CD4-positive, alpha-beta T cell treated with Interferon gamma for 1 hour (primary cell): Measurements from ENCODE around the gene ZCCHC14.

Experiments
- DNase-seq: peaks from one replicate; pipeline ENCODE4 v3.0.0-alpha.2; 2020

The ZCCHC14 gene

DNA sequence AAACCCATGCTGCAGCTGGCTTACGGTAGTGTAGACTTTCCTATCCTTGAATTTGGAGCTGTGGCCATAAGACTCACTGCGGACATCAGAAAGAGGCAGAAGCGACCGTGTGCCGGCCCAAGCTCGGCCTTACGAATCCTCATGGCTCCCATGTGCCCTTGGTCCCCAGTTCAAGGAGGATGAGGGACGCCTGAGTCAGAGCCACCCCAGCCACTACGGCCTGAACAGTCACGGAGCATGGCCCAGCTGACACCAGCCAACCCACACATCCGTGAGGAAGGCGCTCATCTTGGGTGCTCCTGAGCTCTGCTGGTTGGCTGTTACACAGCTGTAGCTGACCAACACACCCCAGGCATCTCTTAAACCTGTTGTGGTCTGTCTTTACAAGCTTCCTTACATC lies 44.0 kb downstream of the ZCCHC14 start:
- no peak for DNase-seq

DNA sequence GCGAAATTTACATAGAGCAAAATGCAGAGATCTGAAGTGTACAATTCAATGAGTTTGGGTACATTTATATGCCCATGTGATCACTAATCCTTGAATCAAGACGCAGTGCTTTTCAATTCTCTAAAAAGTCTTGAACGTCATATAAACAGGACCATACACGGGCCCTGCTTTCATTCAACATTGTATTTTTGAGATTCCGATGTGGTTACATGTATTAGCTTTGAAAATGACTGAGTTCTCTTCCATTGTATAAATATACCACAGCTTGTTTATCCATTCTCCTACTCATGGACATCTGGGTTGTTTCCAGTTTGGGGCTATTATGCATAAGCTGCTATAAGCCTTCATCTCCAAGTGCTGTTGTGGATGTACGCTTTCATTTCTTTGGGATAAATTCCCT lies 45.5 kb downstream of the ZCCHC14 start:
- no peak for DNase-seq

DNA sequence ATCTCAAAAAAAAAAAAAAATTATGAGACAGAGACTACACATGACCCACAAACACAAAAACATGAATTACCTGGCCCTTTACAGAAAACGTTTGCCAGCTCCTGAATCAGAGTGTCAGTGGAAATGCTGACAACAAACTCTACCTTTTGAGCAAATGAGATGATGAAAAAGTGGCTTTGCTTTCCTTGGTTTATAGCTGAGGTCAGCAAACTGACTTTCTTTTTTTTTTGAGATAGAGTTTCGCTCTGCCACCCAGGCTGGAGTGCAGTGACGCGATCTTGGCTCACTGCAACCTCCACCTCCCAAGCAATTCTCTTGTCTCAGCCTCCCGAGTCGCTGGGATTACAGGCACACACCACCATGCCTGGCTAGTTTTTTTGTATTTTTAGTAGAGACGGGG lies 46.3 kb downstream of the ZCCHC14 start:
- no peak for DNase-seq

DNA sequence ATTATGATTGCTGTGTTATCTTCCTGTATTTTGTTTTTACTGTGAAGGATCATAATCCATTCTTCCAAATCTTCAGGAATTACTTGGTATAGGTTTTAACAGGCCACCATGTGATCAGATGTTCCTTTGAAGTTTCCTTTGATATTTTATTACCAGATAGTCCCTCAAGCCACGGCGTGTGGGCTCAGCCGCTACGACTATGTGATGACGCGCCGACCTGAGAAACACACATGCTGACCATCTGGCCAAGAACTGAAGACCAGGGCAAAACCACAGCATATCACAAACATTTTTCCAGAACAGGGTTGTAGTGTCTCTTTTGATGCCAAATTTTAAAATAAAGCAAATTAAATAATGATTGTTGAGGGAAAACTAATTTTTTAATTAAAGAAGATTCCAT lies 47.3 kb downstream of the ZCCHC14 start:
- DNase-seq: no peak

DNA sequence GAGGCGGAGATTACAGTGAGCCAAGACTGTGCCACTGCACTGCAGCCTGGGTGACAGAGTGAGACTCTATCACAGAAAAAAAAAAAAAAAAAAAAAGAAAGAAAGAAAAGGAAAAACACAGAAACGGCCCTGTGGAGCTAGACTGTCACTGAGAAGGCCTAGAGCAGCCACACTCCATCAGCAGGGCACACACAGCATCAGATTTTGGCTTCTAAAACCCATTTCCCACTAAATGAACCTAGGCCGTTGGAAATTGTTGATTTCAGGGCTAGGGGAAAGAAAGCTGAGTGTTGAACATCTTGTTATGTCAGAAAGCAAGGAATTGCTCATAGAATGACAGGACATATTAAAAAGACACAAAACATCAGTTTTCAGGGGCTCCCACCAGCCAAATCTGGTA lies 48.9 kb downstream of the ZCCHC14 start:
- DNase-seq: no peak

DNA sequence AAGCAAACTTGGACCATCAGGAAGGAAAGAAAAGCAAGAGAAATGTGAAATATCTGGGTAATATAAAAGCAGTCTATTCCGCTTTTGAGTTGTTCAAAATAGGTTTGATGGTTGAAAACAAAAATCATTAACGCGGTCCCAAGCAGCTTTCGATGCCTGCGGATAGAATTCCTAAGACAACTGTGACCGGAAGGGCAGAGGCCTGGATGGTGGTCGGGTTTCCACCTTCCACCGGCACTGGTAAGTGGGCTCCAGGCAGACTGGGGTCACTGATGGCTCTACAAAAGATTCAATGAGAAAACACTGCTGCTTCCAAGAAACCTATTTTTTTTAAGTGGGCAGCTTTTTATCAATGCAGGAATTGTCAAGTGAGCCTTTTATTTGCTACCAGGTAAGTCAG lies 49.8 kb downstream of the ZCCHC14 start:
- no peak for DNase-seq

DNA sequence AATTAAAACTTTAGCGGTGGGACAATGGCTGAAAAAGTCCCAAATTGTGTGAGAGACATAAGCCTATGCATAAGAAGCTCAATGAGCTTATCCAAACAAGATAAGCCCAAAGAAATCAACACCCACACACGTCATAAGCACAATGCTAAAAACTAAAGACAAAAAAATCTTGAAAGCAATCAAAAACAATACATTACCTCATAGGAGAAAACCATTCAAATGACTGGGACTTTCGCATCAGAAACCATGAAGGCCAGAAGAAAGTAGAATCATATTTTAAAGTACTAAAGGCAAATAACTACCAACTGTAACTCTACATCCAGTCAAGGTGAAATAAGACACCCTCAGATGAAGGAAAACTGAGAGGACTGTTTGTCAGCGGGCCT lies 50.2 kb downstream of the ZCCHC14 start:
- DNase-seq: no peak

DNA sequence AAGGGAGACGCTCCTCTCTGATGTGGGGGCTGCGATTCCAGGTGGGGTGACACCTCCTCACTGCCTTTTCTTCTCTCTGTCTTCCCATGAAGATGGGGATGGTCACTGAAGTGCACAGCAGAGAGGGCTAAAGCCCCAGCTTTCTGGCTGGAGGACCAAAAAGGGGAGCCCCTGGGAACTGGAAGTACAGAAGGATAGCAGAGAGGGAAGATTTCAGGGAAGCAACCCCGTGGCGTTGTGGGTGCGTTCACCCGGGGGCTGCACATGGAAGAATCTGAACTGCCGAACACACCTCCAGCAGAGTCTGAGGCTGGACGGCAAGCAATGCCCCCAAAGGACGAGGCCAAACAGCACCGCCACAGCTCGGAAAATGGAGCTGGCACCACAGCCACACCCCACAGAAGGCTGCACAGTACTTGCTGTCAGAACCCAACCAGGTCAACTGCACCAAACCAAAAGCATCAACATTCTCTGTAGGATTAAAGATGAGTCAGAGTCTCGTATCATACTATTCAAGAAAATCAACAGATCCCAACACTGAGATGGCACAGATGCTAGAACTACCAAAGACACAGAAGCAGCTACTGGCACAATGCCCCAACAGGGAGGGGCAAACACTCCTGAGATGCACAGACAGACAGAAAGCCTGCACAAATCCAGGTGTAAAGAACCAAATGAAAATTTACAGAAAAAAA lies 50.8 kb downstream of the ZCCHC14 start:
- no peak for DNase-seq

DNA sequence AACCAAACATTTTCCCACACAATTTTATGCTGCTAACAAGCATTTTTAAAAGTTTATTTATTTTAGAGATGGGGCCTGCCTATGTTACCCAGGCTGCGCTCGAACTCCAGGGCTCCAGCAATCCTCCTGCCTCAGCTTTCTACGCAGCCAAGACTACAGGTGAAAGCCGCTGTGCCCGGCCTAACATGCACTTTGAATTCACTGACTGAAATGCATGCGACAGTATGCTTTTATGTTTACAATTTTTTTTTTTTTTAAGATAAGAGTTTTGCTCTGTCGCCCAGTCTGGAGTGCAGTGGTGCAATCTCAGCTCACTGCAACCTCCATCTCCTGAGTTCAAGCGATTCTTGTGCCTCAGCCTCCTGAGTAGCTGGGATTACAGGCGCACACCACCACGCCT lies 52.9 kb downstream of the ZCCHC14 start:
- no peak for DNase-seq

DNA sequence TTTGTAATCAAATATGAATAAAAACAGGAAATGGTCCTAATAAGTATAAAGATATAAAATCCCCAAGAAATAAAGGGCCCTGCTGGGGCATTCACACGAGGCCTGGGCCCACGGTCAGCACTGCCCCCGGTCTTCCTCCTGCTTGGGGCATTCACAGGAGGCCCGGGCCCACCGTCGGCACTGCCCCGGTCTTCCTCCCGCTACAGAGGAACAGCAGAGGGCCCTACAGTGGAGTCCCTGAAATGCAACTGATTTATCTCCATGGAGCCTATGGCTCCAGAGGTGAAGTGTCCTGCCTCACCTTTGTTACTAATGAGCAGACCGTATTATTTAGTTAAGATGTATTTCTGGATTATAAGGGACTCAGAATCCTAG lies 54.2 kb downstream of the ZCCHC14 start:
- DNase-seq: no peak

DNA sequence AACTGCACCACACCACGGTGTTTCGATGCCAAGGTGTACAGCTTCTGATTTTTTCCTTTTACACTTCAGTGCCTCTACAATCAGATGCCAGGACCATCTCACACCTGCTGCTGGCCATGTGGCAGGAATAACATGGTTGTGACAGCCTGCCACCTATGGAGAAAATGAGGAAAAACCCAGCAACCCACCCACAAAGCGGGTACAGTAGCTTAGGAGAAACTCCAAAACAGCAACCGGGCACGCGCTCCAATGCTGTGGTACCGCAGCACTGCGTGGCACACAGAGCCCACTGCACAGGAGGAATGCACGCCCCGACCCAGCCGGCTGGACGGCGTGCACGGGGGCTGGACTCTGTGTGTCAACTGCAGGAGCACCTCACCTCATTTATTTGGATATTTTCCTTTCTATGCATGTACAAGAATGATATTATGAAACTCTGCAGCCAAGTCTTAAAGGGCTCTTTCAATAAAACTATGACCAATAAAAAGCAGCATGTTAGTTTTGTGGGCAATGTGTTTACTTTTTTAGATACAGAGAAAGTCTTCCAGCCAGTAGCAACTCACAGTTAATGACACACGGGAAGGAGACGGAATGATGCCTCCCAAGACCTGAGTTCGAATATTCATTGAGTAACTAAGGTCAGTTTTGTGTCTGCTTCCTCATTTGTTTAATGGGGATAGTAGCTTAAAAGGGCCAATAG lies 54.8 kb downstream of the ZCCHC14 start:
- DNase-seq: no peak

DNA sequence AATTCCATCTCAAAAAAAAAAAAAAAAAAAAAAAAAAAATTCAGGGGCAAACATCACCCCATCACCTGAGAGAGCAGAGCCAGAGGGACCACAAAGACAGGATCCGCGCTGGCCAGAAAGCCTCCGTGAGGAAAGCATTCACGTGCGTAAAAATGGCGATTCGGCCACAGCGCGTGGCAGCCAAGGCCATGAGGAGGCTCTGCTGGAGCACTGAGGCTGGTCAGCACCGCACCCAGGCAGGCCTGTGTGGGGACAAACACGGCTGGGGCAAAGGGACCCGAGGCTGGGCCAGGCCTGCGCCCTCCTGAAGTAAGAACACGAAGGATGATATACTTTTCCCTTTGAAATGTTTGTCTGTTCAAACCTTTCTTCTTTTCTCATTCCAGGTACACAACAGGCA lies 55.5 kb downstream of the ZCCHC14 start:
- DNase-seq: no peak

DNA sequence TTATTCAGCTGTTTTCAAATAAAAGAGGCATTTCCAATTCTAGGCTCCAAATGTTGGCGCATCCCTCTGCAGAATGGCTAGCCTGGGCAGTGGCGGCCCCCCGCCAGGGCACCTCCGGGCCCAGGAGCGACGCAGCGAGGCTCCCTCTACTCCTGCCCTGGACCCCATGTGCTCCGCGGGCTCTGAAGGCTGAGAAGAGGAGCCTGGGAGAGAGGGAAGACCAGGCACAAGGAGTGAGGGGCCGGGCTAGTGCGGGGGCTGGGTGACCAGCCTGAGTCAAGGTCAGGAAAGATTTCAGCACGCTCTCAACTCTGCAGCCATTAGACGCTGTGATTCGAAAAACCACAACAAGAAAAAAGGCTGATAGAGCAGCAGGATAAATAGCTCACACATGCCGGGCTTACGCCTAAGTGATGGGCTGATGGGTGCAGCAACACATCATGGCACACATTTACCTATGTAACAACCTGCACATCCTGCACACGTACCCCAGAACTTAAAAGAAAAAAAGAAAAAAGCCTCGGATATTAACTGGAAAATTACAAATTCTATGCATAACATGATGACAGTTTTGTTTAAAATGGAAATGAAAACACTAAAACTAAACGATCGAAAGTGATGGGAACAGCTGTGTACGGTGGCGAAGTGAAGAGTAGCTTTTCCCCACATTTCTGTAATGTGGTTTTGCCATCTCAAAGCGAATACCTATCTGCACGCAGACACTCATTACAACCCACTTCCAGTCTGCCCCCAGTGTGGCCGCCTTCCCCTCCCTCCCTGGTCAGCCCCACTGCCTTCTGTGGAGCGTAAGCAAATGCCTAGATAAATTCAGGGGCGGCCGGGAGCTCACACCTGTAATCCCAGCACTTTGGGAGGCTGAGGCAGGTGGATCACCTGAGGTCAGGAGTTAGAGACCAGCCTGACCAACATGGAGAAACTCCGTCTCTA lies 56.3 kb downstream of the ZCCHC14 start:
- DNase-seq: no peak

DNA sequence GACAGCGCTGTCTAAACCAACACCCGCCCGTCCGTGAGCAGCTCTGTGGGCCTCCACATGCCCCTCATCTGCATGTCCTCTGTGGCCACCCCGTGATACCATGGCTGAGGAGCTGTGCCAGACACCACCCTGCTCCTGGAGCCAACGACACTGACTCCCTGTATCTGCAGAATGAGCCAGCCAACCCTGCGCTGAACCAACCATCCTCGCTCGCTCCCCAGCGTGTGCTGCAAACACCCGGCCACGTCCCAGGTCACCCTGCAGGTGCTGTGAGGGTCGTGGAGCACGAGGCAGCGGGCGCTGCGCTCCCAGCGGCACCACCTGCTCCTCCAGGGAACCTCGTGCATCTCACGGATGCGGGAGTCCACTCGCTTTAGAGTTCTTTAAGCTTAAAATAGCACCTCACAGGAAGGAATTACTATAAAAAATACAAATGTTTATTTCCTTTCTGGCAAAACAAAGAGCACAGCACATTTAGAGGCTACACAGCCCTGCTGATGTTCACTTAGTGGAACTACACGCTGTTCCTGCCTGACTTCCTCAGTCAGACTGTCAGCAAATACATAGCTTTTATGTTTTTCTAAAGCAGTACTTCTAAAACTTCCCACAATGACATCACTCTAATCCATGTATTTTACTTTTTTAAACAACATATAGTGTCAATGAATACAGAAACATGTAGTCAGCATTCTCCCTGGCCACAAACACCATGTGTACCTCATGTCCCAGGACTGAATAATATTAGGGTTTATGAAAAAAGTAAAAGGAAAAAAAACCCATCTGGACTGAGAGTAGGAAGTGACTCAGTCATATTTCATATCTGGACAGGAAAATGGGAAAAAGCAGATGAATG lies 57.2 kb downstream of the ZCCHC14 start:
- no peak for DNase-seq

DNA sequence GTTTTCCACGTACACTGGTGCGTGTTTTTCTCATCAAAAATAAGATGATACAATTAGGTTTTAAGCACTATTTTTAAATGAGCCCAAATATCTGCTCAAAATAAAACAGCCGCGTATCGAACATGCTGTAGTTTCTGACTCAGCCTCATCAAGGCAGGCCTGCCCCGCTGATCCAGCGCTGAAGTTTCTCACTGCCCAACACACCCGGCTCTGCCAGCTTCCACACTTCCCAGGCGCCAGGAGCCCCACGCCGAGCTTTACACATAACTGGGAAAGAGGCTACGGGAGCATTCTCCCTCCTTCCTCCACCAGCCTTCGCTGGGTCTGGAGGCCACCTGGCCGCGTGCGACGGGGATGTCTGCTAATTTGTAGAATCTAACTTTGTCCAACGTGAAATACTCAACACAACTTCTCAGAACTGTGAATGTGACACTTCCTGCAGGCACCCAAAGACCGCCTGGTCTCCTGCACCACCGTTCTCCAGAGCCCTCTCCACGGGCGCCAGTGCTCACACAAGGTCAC lies 58.6 kb downstream of the ZCCHC14 start:
- no peak for DNase-seq

DNA sequence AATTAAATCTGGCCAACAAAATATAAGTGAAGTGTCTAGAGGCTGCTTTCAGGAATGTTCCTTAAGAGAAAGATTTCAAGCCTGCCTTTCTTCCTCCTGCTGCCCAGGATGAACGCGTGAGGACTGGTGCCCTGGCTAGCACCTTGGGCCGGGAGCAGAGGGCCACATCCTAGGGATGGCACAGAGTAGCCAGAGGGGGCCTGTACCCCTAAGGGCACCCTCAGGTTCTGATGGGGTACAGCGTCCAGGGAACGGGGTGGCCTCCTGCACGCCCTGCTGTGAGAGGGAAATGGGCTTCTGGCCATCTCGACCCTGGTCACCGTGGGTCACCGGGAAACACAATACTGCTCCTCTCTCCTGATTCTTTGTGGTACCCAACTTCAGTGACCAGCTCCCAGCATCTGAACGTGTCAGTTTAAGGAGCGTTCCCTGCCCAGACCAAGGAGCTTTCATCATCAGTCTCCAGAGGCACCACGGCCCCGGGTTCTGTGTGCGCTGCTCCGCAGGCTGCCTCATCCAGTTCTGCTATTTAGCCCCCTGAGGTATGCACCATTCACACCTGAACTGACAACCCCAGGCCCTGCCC lies 60.4 kb downstream of the ZCCHC14 start:
- DNase-seq: no peak

DNA sequence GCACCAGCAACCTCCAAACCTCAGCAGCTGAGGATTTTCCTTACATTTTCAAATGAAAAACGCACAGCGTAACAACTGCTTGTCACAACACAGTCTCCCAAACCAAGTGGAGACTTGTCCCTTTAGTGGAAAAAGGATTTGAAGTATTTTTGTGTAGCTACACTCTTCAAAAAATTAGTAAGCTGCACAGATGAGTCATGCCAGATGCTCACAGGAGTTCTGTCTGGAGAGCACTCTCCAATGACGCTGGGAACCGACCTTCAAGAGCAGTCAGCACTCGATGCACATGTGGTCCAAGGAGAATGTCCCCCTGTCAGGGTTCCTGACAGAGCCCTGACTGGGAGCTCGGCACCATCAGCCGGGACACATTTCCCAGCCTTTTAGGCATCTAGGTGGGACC lies 60.9 kb downstream of the ZCCHC14 start:
- no peak for DNase-seq

DNA sequence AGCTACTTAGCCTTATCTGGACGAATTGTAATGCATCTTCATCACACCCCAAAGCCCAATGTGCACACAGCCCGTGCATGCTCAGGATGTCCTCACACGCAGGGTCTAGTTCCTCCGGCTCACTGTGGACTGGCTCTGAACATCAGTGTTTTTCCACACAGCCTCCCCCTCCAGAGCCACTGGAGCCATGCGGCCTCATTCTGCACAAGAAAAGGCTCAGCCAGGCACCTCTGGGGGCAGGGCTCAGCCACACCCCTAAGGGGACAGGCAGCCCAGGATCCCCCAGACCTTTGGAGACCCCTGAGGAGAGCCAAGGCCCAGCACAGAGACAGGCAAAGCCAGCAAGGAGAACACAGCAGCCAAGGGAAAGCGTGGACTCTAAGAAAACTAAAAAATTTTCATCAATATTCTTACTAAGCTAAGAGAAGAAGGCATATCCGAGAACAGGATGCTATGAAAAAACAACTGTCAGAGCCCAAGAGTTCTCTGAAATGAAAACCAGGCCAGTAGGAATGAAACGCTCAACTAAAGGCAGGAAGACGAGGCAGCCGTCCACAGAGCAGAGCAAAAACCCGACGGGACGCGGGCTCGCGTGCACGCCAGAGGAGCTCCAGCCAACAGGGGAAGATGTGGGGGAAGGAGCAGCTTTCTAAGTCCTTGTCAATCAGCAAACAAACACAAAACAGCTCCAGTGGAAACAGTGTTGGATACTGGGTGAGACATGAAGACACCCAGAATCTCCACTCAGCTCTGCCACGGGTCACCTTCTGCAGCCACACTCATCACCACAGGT lies 66.2 kb downstream of the ZCCHC14 start:
- no peak for DNase-seq

DNA sequence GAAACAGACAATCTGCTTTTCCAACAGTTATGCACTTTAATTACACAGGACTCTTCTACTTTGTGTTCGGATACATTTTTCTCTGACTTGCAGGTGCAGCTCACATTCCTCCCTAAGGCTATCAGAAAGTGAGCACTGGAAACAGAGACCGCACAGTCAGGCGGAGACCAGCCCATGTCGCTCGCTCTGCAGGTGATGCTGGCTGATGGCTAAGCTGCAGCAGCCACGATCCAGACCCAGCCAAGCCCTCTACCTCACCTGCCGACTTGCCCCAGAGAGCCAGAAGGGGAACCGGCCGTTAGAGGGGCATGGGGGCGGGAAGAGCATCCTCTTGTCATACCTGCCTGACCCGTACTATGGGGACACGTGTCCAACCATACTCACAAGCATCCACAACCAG lies 66.9 kb downstream of the ZCCHC14 start:
- DNase-seq: no peak

DNA sequence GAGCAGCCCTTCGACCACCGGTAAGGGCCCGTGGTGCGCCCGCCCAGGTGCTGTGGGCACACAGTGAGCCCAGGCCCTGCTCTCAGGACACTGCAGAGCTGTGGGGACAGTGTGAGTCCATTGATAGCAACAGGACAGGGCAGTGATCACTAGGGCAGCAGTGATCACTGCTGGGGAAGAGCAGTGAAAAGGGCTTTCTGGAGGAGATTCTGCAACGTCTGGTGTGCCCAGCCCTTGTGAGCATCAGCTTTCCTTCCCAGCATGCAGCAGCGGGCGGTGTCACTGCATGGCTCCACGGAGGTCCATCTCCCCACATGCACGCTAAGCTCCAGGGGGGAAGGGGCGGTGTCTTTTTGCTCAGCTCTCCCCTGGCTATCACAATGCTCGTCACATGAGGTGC lies 68.6 kb downstream of the ZCCHC14 start:
- no peak for DNase-seq

DNA sequence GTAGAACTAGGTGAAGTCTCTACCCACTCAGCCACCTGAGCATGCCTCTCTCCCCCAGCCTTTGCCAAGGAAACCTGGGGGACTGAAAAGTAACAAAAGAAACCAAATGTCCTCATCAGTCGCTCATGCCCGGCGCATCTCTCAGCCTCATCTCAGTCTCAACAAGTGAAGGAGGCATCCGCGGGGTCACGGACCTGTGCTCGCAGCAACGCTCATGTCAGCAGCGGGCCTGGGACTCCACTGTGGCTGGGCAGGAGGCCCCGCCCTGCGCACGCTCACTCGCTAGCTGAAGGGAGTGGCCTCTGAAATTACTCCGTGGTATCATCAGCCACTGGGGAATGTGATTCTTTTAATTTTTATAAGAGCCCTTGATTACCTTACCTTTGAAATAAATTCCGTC lies 69.4 kb downstream of the ZCCHC14 start:
- DNase-seq: no peak
